Liver (tissue), 9 donors: ENCODE data around the gene OST4. TPM values are rescaled to one million over a fixed set of nuclear protein-coding genes. Genes with fewer than 3 reads are reported as not detected.

Source experiments
- DNase-seq: peaks from one replicate; pipeline ENCODE4 v3.0.0-alpha.2; 2017; ENCODE audit warnings: low spot score
- H3K27ac ChIP-seq, 2 donors: one replicate each; pipeline ENCODE4 v1.7.0; 2013; ENCODE audit warnings: inconsistent platforms in 2 of 2, low read length in 2 of 2, control low read depth in 1 of 2, low read depth in 1 of 2, mild to moderate bottlenecking in 1 of 2
- H3K27me3 ChIP-seq, 4 donors: one replicate each; pipeline versions ENCODE4 v1.6.1 to v1.7.0; 2013; ENCODE audit warnings: low read length in 3 of 4, inconsistent platforms in 1 of 4, mild to moderate bottlenecking in 1 of 4, moderate library complexity in 1 of 4; ENCODE audit not compliant: control insufficient read depth in 4 of 4, insufficient read depth in 4 of 4
- H3K36me3 ChIP-seq, 4 donors: one replicate each; pipeline versions ENCODE4 v1.6.1 to v1.7.0; 2013; ENCODE audit warnings: low read length in 3 of 4, mild to moderate bottlenecking in 3 of 4, low read depth in 1 of 4, moderate library complexity in 1 of 4; ENCODE audit not compliant: control insufficient read depth in 4 of 4, insufficient read depth in 3 of 4
- H3K4me1 ChIP-seq, 4 donors: one replicate each; pipeline versions ENCODE4 v1.6.1 to v1.7.0; 2013; ENCODE audit warnings: low read length in 3 of 4, mild to moderate bottlenecking in 3 of 4, moderate library complexity in 1 of 4; ENCODE audit not compliant: control insufficient read depth in 4 of 4, insufficient read depth in 4 of 4
- H3K4me3 ChIP-seq, 3 donors: one replicate each; pipeline versions ENCODE4 v1.6.1 to v1.7.0; 2013; ENCODE audit warnings: low read length in 3 of 3, control low read depth in 1 of 3, low read depth in 1 of 3, mild to moderate bottlenecking in 1 of 3
- H3K9ac ChIP-seq, 2 donors: one replicate each; pipeline ENCODE4 v1.7.0; 2013; ENCODE audit warnings: low read length in 2 of 2, mild to moderate bottlenecking in 2 of 2, moderate library complexity in 2 of 2, control low read depth in 1 of 2, low read depth in 1 of 2
- H3K9me3 ChIP-seq, 4 donors: one replicate each; pipeline versions ENCODE4 v1.6.1 to v1.7.0; 2013; ENCODE audit warnings: low read length in 3 of 4; ENCODE audit not compliant: control insufficient read depth in 4 of 4
- ATF3 ChIP-seq: IDR thresholded peaks from 2 replicates; pipeline ENCODE4 v1.6.1; 2016; ENCODE audit warnings: antibody characterized with exemption
- CTCF ChIP-seq: fragments of 150-350 bp; IDR thresholded peaks from 2 replicates; pipeline ENCODE4 v1.5.1; 2017; ENCODE audit warnings: improper control_type of control experiment, low read depth, low read length; ENCODE audit not compliant: missing input control
- EGR1 ChIP-seq, 2 donors: IDR thresholded peaks; 2 replicates each; pipeline ENCODE4 v1.6.1; 2016 to 2018; ENCODE audit warnings: antibody characterized with exemption in 2 of 2, low read depth in 2 of 2
- FOXA1 ChIP-seq: IDR thresholded peaks from 2 replicates; pipeline ENCODE4 v1.6.1; 2016; ENCODE audit warnings: antibody characterized with exemption
- FOXA2 ChIP-seq: IDR thresholded peaks from 2 replicates; pipeline ENCODE4 v1.6.1; 2016; ENCODE audit warnings: antibody characterized with exemption
- GABPA ChIP-seq, 2 donors: IDR thresholded peaks in 1 of 2; conservative IDR thresholded peaks in 1 of 2; 2 replicates each; pipeline ENCODE4 v1.6.1; 2016; ENCODE audit warnings: antibody characterized with exemption in 2 of 2, mild to moderate bottlenecking in 1 of 2, moderate library complexity in 1 of 2
- HNF4A ChIP-seq, 2 donors: conservative IDR thresholded peaks; 2 replicates each; pipeline ENCODE4 v1.6.1; 2016; ENCODE audit warnings: antibody characterized with exemption in 2 of 2, mild to moderate bottlenecking in 2 of 2
- HNF4G ChIP-seq: IDR thresholded peaks from 2 replicates; pipeline ENCODE4 v1.6.1; 2016; ENCODE audit warnings: antibody characterized with exemption
- JUND ChIP-seq, 2 donors: IDR thresholded peaks; 2 replicates each; pipeline ENCODE4 v1.6.1; 2016; ENCODE audit warnings: antibody characterized with exemption in 2 of 2
- NR2F2 ChIP-seq: IDR thresholded peaks from 2 replicates; pipeline ENCODE4 v1.6.1; 2016; ENCODE audit warnings: antibody characterized with exemption
- RAD21 ChIP-seq, 2 donors: IDR thresholded peaks; 2 replicates each; pipeline ENCODE4 v1.6.1; 2016; ENCODE audit warnings: antibody characterized with exemption in 2 of 2, mild to moderate bottlenecking in 2 of 2
- RXRA ChIP-seq, 2 donors: IDR thresholded peaks; 2 replicates each; pipeline ENCODE4 v1.6.1; 2017 to 2018; ENCODE audit warnings: antibody characterized with exemption in 2 of 2, mild to moderate bottlenecking in 1 of 2
- SP1 ChIP-seq: IDR thresholded peaks from 2 replicates; pipeline ENCODE4 v1.6.1; 2018; ENCODE audit warnings: antibody characterized with exemption, mild to moderate bottlenecking
- TAF1 ChIP-seq: conservative IDR thresholded peaks from 2 replicates; pipeline ENCODE4 v1.6.1; 2016; ENCODE audit warnings: antibody characterized with exemption, mild to moderate bottlenecking
- YY1 ChIP-seq: IDR thresholded peaks from 2 replicates; pipeline ENCODE4 v1.6.1; 2016; ENCODE audit warnings: antibody characterized with exemption, mild to moderate bottlenecking
- WGBS: extraction: QIAGEN DNeasy Blood & Tissue Kit; methylation state at CpG from one replicate; pipeline ENCODE4 v1.1.7; 2013; 5-methylcytosine and 5-hydroxymethylcytosine counted together
- polyA plus RNA-seq, 2 donors: library from polyadenylated mRNA; stranded (reverse) in 1 of 2; unstranded in 1 of 2; fragments of 200-250 nt in 1 of 2; fragments of >200 nt in 1 of 2; fragmentation: Nextera tagmentation in 1 of 2; extraction: Ambion mirVana in 1 of 2; gene quantifications; one replicate each; pipeline versions ENCODE4 v1.2.1 to v1.2.3, GENCODE V29; 2013 to 2015
- total RNA-seq, 2 donors: library from RNA; depleted of rRNA; stranded (reverse); fragments of >200 nt; gene quantifications; one replicate each; pipeline ENCODE4 v1.2.3, GENCODE V29; 2014
- TF ChIP-seq, protein P1 (sequence below): IDR thresholded peaks from 2 replicates; pipeline ENCODE4 v1.6.1; 2016; ENCODE audit warnings: antibody characterized with exemption, mild to moderate bottlenecking
- TF ChIP-seq, protein P2 (sequence below): IDR thresholded peaks from 2 replicates; pipeline ENCODE4 v1.6.1; 2016; ENCODE audit warnings: antibody characterized with exemption
- TF ChIP-seq, protein P3 (sequence below): IDR thresholded peaks from 2 replicates; pipeline ENCODE4 v1.6.1; 2016; ENCODE audit warnings: antibody characterized with exemption
- donor health status: healthy.
- donor health status: healthy.
- donor health status: healthy.
- donor health status: healthy.
- donor health status: healthy.

The OST4 gene
- total and polyA plus RNA-seq, 4 donors, result 94.8 to 377 (median 206) TPM

DNA sequence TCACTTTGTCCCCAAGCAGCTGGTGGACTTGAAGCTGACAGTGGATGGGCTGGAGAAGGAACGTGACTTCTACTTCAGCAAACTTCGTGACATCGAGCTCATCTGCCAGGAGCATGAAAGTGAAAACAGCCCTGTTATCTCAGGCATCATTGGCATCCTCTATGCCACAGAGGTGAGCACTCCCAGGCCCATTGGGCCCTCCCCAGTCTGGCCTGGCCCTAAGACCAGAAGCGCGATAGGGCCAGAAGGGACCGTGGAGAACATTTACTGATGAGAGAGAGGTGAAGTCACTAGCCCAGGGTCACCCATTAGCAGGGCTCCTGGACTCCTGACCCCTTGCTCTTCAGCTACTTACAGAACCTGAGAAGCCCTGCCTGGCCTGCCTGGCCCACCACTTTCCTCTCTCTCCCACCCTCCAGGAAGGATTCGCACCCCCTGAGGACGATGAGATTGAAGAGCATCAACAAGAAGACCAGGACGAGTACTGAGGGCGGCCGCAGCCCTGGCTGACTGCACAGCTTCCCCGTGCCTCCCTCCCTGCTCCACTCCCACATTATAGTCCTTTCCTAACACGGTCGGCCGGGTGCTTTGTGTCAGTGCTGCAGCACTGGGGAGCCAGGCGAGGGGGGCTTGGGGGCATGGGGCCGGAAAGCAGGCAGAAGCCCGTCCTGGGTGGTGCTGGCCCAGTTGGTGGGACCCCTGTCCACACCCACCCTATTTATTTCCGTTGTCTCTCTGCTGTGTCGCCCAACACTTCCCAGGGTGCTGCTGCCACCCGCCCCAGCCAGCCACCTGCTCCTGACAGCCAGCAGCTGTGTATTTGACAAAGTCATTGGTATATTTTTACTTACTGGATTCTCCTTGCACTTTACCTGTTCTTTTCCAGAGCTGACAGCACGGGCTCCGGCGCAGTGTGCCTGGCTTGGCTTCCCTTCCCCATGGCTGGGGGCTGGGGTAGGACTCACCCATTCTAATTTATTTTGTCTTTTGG, 45.3 kb downstream of the OST4 start:
- Histone ChIP-seq H3K27ac (no peak overlapping the region), H3K27me3 (no peaks in the 10 kb centered on the region), H3K9me3 (no peaks in the 10 kb centered on the region), H3K9ac (no peak overlapping the region), H3K4me3 (no peak overlapping the region), H3K36me3 (peaks cover 9 to 43% (median 14%) of the 10 kb centered on the region in 4 donors), H3K4me1 (peaks cover 2 to 8% (median 7%) of the 10 kb centered on the region in 4 donors)
- no peak for TF ChIP-seq ATF3
- TF ChIP-seq CTCF, result no peak
- TF ChIP-seq GABPA (IDR thresholded peaks at IDR 0.05 in 1 of 2, conservative IDR thresholded peaks at IDR 0.05 in 1 of 2), result no peak
- DNase-seq, result no peak
- WGBS, result 94% methylated on average over 24 of the region's 24 CpGs

- Histone ChIP-seq H3K27me3 (no peaks in the 10 kb centered on the region), H3K4me1 (peaks cover 4 to 16% (median 16%) of the 10 kb centered on the region in 4 donors), H3K36me3 (peaks cover 9 to 43% (median 14%) of the 10 kb centered on the region in 4 donors), H3K9me3 (no peaks in the 10 kb centered on the region), H3K27ac (no peak overlapping the region), H3K4me3 (no peak overlapping the region), H3K9ac (no peak overlapping the region)
- DNase-seq, result no peak
- TF ChIP-seq YY1 (no peak), EGR1 (IDR thresholded peaks at IDR 0.05; ENCODE audit: low read depth in 2 of 2) (no peak), FOXA2 (no peak), RAD21 (IDR thresholded peaks at IDR 0.05) (no peak), RXRA (IDR thresholded peaks at IDR 0.05) (no peak), SP1 (no peak), ATF3 (no peak), CTCF (no peak), HNF4A (conservative IDR thresholded peaks at IDR 0.05) (no peak), NR2F2 (no peak), FOXA1 (no peak), TAF1 (no peak), HNF4G (no peak), GABPA (IDR thresholded peaks at IDR 0.05 in 1 of 2, conservative IDR thresholded peaks at IDR 0.05 in 1 of 2) (no peak), JUND (IDR thresholded peaks at IDR 0.05) (no peak)
- TF ChIP-seq, protein P1, sequence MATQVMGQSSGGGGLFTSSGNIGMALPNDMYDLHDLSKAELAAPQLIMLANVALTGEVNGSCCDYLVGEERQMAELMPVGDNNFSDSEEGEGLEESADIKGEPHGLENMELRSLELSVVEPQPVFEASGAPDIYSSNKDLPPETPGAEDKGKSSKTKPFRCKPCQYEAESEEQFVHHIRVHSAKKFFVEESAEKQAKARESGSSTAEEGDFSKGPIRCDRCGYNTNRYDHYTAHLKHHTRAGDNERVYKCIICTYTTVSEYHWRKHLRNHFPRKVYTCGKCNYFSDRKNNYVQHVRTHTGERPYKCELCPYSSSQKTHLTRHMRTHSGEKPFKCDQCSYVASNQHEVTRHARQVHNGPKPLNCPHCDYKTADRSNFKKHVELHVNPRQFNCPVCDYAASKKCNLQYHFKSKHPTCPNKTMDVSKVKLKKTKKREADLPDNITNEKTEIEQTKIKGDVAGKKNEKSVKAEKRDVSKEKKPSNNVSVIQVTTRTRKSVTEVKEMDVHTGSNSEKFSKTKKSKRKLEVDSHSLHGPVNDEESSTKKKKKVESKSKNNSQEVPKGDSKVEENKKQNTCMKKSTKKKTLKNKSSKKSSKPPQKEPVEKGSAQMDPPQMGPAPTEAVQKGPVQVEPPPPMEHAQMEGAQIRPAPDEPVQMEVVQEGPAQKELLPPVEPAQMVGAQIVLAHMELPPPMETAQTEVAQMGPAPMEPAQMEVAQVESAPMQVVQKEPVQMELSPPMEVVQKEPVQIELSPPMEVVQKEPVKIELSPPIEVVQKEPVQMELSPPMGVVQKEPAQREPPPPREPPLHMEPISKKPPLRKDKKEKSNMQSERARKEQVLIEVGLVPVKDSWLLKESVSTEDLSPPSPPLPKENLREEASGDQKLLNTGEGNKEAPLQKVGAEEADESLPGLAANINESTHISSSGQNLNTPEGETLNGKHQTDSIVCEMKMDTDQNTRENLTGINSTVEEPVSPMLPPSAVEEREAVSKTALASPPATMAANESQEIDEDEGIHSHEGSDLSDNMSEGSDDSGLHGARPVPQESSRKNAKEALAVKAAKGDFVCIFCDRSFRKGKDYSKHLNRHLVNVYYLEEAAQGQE, result no peak
- TF ChIP-seq, protein P2, sequence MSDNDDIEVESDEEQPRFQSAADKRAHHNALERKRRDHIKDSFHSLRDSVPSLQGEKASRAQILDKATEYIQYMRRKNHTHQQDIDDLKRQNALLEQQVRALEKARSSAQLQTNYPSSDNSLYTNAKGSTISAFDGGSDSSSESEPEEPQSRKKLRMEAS, result no peak
- TF ChIP-seq, protein P3, sequence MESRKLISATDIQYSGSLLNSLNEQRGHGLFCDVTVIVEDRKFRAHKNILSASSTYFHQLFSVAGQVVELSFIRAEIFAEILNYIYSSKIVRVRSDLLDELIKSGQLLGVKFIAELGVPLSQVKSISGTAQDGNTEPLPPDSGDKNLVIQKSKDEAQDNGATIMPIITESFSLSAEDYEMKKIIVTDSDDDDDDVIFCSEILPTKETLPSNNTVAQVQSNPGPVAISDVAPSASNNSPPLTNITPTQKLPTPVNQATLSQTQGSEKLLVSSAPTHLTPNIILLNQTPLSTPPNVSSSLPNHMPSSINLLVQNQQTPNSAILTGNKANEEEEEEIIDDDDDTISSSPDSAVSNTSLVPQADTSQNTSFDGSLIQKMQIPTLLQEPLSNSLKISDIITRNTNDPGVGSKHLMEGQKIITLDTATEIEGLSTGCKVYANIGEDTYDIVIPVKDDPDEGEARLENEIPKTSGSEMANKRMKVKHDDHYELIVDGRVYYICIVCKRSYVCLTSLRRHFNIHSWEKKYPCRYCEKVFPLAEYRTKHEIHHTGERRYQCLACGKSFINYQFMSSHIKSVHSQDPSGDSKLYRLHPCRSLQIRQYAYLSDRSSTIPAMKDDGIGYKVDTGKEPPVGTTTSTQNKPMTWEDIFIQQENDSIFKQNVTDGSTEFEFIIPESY, result no peak
- 95% methylated on average over 13 of the region's 13 CpGs for WGBS
Observed at GRCh38 chr2:27025281-27025800, 46.1 kb downstream of the OST4 start.
